GM23338 (cell line): Measurements from ENCODE around the gene PELO. TPM values are rescaled to one million over a fixed set of nuclear protein-coding genes. Genes with fewer than 3 reads are reported as not detected.

Experiments used
- ATAC-seq: fragments of 200-7000 bp; cut with Tn5 transposase; 3 replicates; pipeline ENCODE4 v1.9.1; 2020
- DNase-seq: peaks from one replicate; pipeline ENCODE4 v3.0.0-alpha.2; 2015; ENCODE audit warnings: low spot score
- H2AFZ ChIP-seq: fragments of 200-600 bp; sonication (generic); 2 replicates; pipeline ENCODE4 v1.8.0; 2016; ENCODE audit warnings: antibody characterized with exemption, mild to moderate bottlenecking, moderate library complexity
- H3F3A ChIP-seq: fragments of 200-600 bp; sonication (generic); replicated peaks from 2 replicates; pipeline ENCODE4 v1.8.0; 2017; ENCODE audit warnings: antibody characterized with exemption, mixed run types, low read depth
- H3K27ac ChIP-seq: fragments of 200-600 bp; sonication (generic); 2 replicates; pipeline ENCODE4 v1.6.1; 2016; ENCODE audit warnings: low read depth
- H3K27me3 ChIP-seq: fragments of 200-600 bp; sonication (generic); 2 replicates; pipeline ENCODE4 v1.8.0; 2016; ENCODE audit warnings: mild to moderate bottlenecking, mixed run types, moderate library complexity; ENCODE audit not compliant: insufficient read depth
- H3K36me3 ChIP-seq: fragments of 200-600 bp; sonication (generic); 2 replicates; pipeline ENCODE4 v1.8.0; 2016; ENCODE audit warnings: mild to moderate bottlenecking; ENCODE audit not compliant: insufficient read depth
- H3K4me1 ChIP-seq: fragments of 200-600 bp; sonication (generic); 2 replicates; pipeline ENCODE4 v1.8.0; 2016; ENCODE audit warnings: mild to moderate bottlenecking, moderate library complexity; ENCODE audit not compliant: insufficient read depth
- H3K4me2 ChIP-seq: fragments of 200-600 bp; sonication (generic); 2 replicates; pipeline ENCODE4 v1.7.1; 2017; ENCODE audit warnings: mixed run types
- H3K4me3 ChIP-seq: fragments of 200-600 bp; sonication (generic); 2 replicates; pipeline ENCODE4 v1.6.1; 2016; ENCODE audit warnings: mixed run types
- H3K79me2 ChIP-seq: fragments of 200-600 bp; sonication (generic); replicated peaks from 2 replicates; pipeline ENCODE4 v1.8.0; 2017; ENCODE audit warnings: mild to moderate bottlenecking; ENCODE audit not compliant: insufficient read depth
- H3K9me2 ChIP-seq: fragments of 200-600 bp; sonication (generic); 2 replicates; pipeline ENCODE4 v1.8.0; 2017; ENCODE audit not compliant: insufficient read depth
- H4K20me1 ChIP-seq: fragments of 200-600 bp; sonication (generic); replicated peaks from 2 replicates; pipeline ENCODE4 v1.8.0; 2017; ENCODE audit warnings: mild to moderate bottlenecking; ENCODE audit not compliant: insufficient read depth
- H3K27ac Mint-ChIP-seq: 2 replicates; pipeline ENCODE4 v1.8.0; 2020; ENCODE audit warnings: inconsistent platforms, mild to moderate bottlenecking, moderate library complexity, mixed read lengths
- H3K27me3 Mint-ChIP-seq: 3 replicates; pipeline ENCODE4 v1.8.0; 2022; ENCODE audit warnings: low read depth, mild to moderate bottlenecking, moderate library complexity, mixed read lengths, inconsistent platforms; ENCODE audit not compliant: insufficient read depth, poor library complexity
- H3K36me3 Mint-ChIP-seq: 3 replicates; pipeline ENCODE4 v1.8.0; 2021; ENCODE audit warnings: low read depth, mild to moderate bottlenecking, inconsistent platforms, moderate library complexity, mixed read lengths
- H3K4me1 Mint-ChIP-seq: 3 replicates; pipeline ENCODE4 v1.8.0; 2020; ENCODE audit warnings: mild to moderate bottlenecking, inconsistent platforms, mixed read lengths
- H3K4me3 Mint-ChIP-seq: 3 replicates; pipeline ENCODE4 v1.8.0; 2021; ENCODE audit warnings: moderate library complexity, mild to moderate bottlenecking, inconsistent platforms, mixed read lengths
- H3K9me3 Mint-ChIP-seq: 3 replicates; pipeline ENCODE4 v1.8.0; 2020; ENCODE audit warnings: moderate library complexity, mild to moderate bottlenecking, inconsistent platforms, mixed read lengths
- CREB1 ChIP-seq: fragments of 250-450 bp; sonication (Bioruptor Pico); IDR thresholded peaks from 2 replicates; pipeline ENCODE4 v1.5.0; 2020; ENCODE audit warnings: low read depth, mild to moderate bottlenecking, moderate library complexity
- EZH2 ChIP-seq: fragments of 200-600 bp; sonication (generic); IDR thresholded peaks from one replicate; pipeline ENCODE4 v1.8.0; 2017; ENCODE audit warnings: antibody characterized with exemption, mild to moderate bottlenecking, low read depth; ENCODE audit not compliant: unreplicated experiment
- EZH2phosphoT487 ChIP-seq: fragments of 200-600 bp; sonication (generic); IDR thresholded peaks from one replicate; pipeline ENCODE4 v1.8.1; 2018; ENCODE audit warnings: antibody characterized with exemption; ENCODE audit not compliant: unreplicated experiment
- JUNB ChIP-seq: IDR thresholded peaks from one replicate; pipeline ENCODE4 v1.6.1; 2016; ENCODE audit warnings: antibody characterized with exemption; ENCODE audit not compliant: unreplicated experiment
- NANOG ChIP-seq: IDR thresholded peaks from 2 replicates; pipeline ENCODE4 v1.6.1; 2016; ENCODE audit warnings: antibody characterized with exemption, borderline replicate concordance
- POLR2AphosphoS5 ChIP-seq: IDR thresholded peaks from 2 replicates; pipeline ENCODE4 v1.6.1; 2016; ENCODE audit warnings: antibody characterized with exemption, low read depth
- STAT1 ChIP-seq: IDR thresholded peaks from one replicate; pipeline ENCODE4 v1.6.1; 2016; ENCODE audit warnings: antibody characterized with exemption; ENCODE audit not compliant: unreplicated experiment
- ZNF114 ChIP-seq: fragments of 250-450 bp; sonication (Bioruptor Pico); IDR thresholded peaks from 2 replicates; pipeline ENCODE4 v1.5.0; 2020; ENCODE audit warnings: mild to moderate bottlenecking, moderate library complexity
- ZNF331 ChIP-seq: fragments of 250-450 bp; sonication (Bioruptor Pico); IDR thresholded peaks from 2 replicates; pipeline ENCODE4 v1.5.0; 2020; ENCODE audit warnings: low read depth, mild to moderate bottlenecking, moderate library complexity
- polyA plus RNA-seq: library from polyadenylated mRNA; unstranded; fragments of >200 nt; fragmentation: Nextera tagmentation; extraction: Ambion mirVana; gene quantifications from 2 replicates; pipeline ENCODE4 v1.2.1, GENCODE V29; 2016
- total RNA-seq: library from RNA; depleted of rRNA; stranded (reverse); fragments of >200 nt; shearing (Covaris generic); gene quantifications from 2 replicates; pipeline ENCODE4 v1.2.3, GENCODE V29; 2014
- TF ChIP-seq, protein P1 (sequence below): fragments of 250-450 bp; sonication (Bioruptor Pico); IDR thresholded peaks from 2 replicates; pipeline ENCODE4 v1.5.0; 2020; ENCODE audit warnings: mild to moderate bottlenecking, moderate library complexity
- TF ChIP-seq, protein P2 (sequence below): IDR thresholded peaks from one replicate; pipeline ENCODE4 v1.6.1; 2018; ENCODE audit warnings: antibody characterized with exemption; ENCODE audit not compliant: unreplicated experiment
- TF ChIP-seq, protein P3 (sequence below), 2 experiments: fragments of 200-600 bp in 1 of 2; sonication (generic) in 1 of 2; conservative IDR thresholded peaks; 2 replicates each; pipeline versions ENCODE4 v1.5.1 to v1.6.1; 2016 to 2017; ENCODE audit warnings: antibody characterized with exemption in 2 of 2, low read depth in 2 of 2, mild to moderate bottlenecking in 2 of 2, moderate library complexity in 1 of 2
- TF ChIP-seq, protein P4 (sequence below): IDR thresholded peaks from 2 replicates; pipeline ENCODE4 v1.6.1; 2016; ENCODE audit warnings: antibody characterized with exemption

PELO gene
- total and polyA plus RNA-seq, 2 experiments from 2014 or later = 13.6 to 15.6 TPM

DNA sequence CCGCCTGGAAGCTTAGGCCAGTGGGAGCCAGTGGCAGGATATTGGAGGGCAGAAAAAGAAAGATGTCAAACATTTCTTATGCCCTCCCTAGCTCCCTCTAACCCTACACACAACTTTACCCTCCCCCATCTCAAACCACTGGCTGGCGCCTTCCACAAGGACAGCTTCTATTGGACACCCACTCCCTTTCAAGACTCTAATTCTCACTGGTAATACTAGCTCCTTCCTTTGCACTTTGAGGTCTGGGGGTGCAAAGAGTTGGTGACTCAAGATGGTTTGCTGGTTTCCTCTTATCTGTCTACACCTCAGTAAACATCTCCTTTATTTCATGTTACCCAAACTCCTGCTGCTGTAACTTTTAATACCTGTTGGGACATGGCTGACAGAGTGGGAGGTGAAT, 11.6 kb upstream of the PELO start:
- peak overlapping the region; percentile 44; the same call in 1 of the 2 replicates for H2AFZ ChIP-seq
- Mint-ChIP-seq H3K27ac (no peak overlapping the region), H3K36me3 (no peaks in the 10 kb centered on the region), H3K4me1 (peaks cover 17% of the 10 kb centered on the region), H3K9me3 (no peaks in the 10 kb centered on the region; the same call in 2 of the 3 replicates), H3K4me3 (no peak overlapping the region), H3K27me3 (no peaks in the 10 kb centered on the region)
- peaks cover 9% of the 10 kb centered on the region; the same call in 1 of the 2 replicates for H3K4me1 ChIP-seq
- H3K27ac ChIP-seq = no peak overlapping the region
- H4K20me1 ChIP-seq = no peaks in the 10 kb centered on the region
- DNase-seq (no peak), ATAC-seq (no peak)
- no peaks in the 10 kb centered on the region for H3K36me3 ChIP-seq
- no peak for TF ChIP-seq EZH2phosphoT487
- TF ChIP-seq ZNF114 (CRISPR knock-in tag) = no peak
- TF ChIP-seq, protein P1, sequence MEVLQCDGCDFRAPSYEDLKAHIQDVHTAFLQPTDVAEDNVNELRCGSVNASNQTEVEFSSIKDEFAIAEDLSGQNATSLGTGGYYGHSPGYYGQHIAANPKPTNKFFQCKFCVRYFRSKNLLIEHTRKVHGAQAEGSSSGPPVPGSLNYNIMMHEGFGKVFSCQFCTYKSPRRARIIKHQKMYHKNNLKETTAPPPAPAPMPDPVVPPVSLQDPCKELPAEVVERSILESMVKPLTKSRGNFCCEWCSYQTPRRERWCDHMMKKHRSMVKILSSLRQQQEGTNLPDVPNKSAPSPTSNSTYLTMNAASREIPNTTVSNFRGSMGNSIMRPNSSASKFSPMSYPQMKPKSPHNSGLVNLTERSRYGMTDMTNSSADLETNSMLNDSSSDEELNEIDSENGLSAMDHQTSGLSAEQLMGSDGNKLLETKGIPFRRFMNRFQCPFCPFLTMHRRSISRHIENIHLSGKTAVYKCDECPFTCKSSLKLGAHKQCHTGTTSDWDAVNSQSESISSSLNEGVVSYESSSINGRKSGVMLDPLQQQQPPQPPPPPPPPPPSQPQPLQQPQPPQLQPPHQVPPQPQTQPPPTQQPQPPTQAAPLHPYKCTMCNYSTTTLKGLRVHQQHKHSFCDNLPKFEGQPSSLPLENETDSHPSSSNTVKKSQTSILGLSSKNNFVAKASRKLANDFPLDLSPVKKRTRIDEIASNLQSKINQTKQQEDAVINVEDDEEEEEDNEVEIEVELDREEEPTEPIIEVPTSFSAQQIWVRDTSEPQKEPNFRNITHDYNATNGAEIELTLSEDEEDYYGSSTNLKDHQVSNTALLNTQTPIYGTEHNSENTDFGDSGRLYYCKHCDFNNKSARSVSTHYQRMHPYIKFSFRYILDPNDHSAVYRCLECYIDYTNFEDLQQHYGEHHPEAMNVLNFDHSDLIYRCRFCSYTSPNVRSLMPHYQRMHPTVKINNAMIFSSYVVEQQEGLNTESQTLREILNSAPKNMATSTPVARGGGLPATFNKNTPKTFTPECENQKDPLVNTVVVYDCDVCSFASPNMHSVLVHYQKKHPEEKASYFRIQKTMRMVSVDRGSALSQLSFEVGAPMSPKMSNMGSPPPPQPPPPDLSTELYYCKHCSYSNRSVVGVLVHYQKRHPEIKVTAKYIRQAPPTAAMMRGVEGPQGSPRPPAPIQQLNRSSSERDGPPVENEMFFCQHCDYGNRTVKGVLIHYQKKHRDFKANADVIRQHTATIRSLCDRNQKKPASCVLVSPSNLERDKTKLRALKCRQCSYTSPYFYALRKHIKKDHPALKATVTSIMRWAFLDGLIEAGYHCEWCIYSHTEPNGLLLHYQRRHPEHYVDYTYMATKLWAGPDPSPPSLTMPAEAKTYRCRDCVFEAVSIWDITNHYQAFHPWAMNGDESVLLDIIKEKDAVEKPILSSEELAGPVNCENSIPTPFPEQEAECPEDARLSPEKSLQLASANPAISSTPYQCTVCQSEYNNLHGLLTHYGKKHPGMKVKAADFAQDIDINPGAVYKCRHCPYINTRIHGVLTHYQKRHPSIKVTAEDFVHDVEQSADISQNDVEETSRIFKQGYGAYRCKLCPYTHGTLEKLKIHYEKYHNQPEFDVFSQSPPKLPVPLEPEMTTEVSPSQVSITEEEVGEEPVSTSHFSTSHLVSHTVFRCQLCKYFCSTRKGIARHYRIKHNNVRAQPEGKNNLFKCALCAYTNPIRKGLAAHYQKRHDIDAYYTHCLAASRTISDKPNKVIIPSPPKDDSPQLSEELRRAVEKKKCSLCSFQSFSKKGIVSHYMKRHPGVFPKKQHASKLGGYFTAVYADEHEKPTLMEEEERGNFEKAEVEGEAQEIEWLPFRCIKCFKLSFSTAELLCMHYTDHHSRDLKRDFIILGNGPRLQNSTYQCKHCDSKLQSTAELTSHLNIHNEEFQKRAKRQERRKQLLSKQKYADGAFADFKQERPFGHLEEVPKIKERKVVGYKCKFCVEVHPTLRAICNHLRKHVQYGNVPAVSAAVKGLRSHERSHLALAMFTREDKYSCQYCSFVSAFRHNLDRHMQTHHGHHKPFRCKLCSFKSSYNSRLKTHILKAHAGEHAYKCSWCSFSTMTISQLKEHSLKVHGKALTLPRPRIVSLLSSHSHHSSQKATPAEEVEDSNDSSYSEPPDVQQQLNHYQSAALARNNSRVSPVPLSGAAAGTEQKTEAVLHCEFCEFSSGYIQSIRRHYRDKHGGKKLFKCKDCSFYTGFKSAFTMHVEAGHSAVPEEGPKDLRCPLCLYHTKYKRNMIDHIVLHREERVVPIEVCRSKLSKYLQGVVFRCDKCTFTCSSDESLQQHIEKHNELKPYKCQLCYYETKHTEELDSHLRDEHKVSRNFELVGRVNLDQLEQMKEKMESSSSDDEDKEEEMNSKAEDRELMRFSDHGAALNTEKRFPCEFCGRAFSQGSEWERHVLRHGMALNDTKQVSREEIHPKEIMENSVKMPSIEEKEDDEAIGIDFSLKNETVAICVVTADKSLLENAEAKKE (CRISPR knock-in tag) = no peak
- TF ChIP-seq POLR2AphosphoS5 = no peak
- TF ChIP-seq NANOG = no peak
- TF ChIP-seq, protein P2, sequence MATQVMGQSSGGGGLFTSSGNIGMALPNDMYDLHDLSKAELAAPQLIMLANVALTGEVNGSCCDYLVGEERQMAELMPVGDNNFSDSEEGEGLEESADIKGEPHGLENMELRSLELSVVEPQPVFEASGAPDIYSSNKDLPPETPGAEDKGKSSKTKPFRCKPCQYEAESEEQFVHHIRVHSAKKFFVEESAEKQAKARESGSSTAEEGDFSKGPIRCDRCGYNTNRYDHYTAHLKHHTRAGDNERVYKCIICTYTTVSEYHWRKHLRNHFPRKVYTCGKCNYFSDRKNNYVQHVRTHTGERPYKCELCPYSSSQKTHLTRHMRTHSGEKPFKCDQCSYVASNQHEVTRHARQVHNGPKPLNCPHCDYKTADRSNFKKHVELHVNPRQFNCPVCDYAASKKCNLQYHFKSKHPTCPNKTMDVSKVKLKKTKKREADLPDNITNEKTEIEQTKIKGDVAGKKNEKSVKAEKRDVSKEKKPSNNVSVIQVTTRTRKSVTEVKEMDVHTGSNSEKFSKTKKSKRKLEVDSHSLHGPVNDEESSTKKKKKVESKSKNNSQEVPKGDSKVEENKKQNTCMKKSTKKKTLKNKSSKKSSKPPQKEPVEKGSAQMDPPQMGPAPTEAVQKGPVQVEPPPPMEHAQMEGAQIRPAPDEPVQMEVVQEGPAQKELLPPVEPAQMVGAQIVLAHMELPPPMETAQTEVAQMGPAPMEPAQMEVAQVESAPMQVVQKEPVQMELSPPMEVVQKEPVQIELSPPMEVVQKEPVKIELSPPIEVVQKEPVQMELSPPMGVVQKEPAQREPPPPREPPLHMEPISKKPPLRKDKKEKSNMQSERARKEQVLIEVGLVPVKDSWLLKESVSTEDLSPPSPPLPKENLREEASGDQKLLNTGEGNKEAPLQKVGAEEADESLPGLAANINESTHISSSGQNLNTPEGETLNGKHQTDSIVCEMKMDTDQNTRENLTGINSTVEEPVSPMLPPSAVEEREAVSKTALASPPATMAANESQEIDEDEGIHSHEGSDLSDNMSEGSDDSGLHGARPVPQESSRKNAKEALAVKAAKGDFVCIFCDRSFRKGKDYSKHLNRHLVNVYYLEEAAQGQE = no peak
- no peak for TF ChIP-seq ZNF331 (CRISPR knock-in tag)
- no peak for TF ChIP-seq EZH2
- TF ChIP-seq STAT1 = no peak
- TF ChIP-seq, protein P3, sequence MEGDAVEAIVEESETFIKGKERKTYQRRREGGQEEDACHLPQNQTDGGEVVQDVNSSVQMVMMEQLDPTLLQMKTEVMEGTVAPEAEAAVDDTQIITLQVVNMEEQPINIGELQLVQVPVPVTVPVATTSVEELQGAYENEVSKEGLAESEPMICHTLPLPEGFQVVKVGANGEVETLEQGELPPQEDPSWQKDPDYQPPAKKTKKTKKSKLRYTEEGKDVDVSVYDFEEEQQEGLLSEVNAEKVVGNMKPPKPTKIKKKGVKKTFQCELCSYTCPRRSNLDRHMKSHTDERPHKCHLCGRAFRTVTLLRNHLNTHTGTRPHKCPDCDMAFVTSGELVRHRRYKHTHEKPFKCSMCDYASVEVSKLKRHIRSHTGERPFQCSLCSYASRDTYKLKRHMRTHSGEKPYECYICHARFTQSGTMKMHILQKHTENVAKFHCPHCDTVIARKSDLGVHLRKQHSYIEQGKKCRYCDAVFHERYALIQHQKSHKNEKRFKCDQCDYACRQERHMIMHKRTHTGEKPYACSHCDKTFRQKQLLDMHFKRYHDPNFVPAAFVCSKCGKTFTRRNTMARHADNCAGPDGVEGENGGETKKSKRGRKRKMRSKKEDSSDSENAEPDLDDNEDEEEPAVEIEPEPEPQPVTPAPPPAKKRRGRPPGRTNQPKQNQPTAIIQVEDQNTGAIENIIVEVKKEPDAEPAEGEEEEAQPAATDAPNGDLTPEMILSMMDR (conservative IDR thresholded peaks at IDR 0.05; ENCODE audit: low read depth in 2 of 2) = no peak
- TF ChIP-seq, protein P4, sequence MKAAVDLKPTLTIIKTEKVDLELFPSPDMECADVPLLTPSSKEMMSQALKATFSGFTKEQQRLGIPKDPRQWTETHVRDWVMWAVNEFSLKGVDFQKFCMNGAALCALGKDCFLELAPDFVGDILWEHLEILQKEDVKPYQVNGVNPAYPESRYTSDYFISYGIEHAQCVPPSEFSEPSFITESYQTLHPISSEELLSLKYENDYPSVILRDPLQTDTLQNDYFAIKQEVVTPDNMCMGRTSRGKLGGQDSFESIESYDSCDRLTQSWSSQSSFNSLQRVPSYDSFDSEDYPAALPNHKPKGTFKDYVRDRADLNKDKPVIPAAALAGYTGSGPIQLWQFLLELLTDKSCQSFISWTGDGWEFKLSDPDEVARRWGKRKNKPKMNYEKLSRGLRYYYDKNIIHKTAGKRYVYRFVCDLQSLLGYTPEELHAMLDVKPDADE = no peak
- TF ChIP-seq JUNB = no peak
- no peak for TF ChIP-seq CREB1 (CRISPR knock-in tag)
- no peak overlapping the region for H3K4me3 ChIP-seq
- H3K27me3 ChIP-seq = no peaks in the 10 kb centered on the region
- H3K4me2 ChIP-seq = no peak overlapping the region
- no peaks in the 10 kb centered on the region for H3K79me2 ChIP-seq
- H3F3A ChIP-seq = no peaks in the 10 kb centered on the region
- no peaks in the 10 kb centered on the region; the same call in 1 of the 2 replicates for H3K9me2 ChIP-seq
